HepG2 (cell line): ENCODE results near the gene NRBP1. TPM values are rescaled to one million over a fixed set of nuclear protein-coding genes. Genes with fewer than 3 reads are reported as not detected.

Experiments used
- ASH2L ChIP-seq: fragments of 300-600, 200-600 bp; sonication (generic); IDR thresholded peaks from 2 replicates; pipeline ENCODE4 v1.7.0; 2017; ENCODE audit warnings: low read depth, mild to moderate bottlenecking, moderate library complexity, mixed read lengths, low read length; ENCODE audit not compliant: insufficient read length
- EEA1 ChIP-seq: sonication (generic); formaldehyde crosslinking; IDR thresholded peaks from 2 replicates; pipeline ENCODE4 v1.5.1; 2020; ENCODE audit warnings: mild to moderate bottlenecking, missing genetic modification reagents, borderline replicate concordance
- GABPA ChIP-seq, 2 experiments: IDR thresholded peaks; 2 replicates each; pipeline ENCODE4 v1.6.1; 2011 to 2016; ENCODE audit warnings: low read depth in 2 of 2, low read length in 1 of 2, missing biosample characterization in 1 of 2, missing genetic modification characterization in 1 of 2
- JUND ChIP-seq: sonication (generic); formaldehyde crosslinking; IDR thresholded peaks from 2 replicates; pipeline ENCODE4 v1.8.0; 2022; ENCODE audit warnings: mild to moderate bottlenecking, missing genetic modification reagents
- KAT7 ChIP-seq: IDR thresholded peaks from 2 replicates; pipeline ENCODE4 v1.6.1; 2018; ENCODE audit warnings: borderline replicate concordance, missing compliant biosample characterization
- PLSCR1 ChIP-seq: sonication (generic); formaldehyde crosslinking; IDR thresholded peaks from 2 replicates; pipeline ENCODE4 v1.5.0; 2020; ENCODE audit warnings: missing genetic modification reagents, mild to moderate bottlenecking, borderline replicate concordance
- PRDM4 ChIP-seq: sonication (generic); formaldehyde crosslinking; IDR thresholded peaks from 2 replicates; pipeline ENCODE4 v1.9.0; 2021; ENCODE audit warnings: missing genetic modification reagents, borderline replicate concordance
- RAD21 ChIP-seq: fragments of 450-650 bp; formaldehyde crosslinking; IDR thresholded peaks from 2 replicates; pipeline ENCODE4 v1.5.0; 2020; ENCODE audit warnings: mild to moderate bottlenecking
- RAD51 ChIP-seq: fragments of 450-650 bp; IDR thresholded peaks from 2 replicates; pipeline ENCODE4 v1.6.1; 2016; ENCODE audit warnings: borderline replicate concordance
- RBM39 ChIP-seq: fragments of 200-400 bp; formaldehyde crosslinking; IDR thresholded peaks from one replicate; pipeline ENCODE4 v1.6.1; 2018; ENCODE audit warnings: antibody characterized with exemption, mild to moderate bottlenecking, low read depth, low read length; ENCODE audit not compliant: poor library complexity, severe bottlenecking
- RFX3 ChIP-seq: IDR thresholded peaks from 2 replicates; pipeline ENCODE4 v1.6.1; 2016; ENCODE audit warnings: missing biosample characterization, missing genetic modification reagents
- SETDB1 ChIP-seq: sonication (generic); formaldehyde crosslinking; IDR thresholded peaks from 2 replicates; pipeline ENCODE4 v1.5.1; 2020; ENCODE audit warnings: missing genetic modification reagents, mild to moderate bottlenecking, borderline replicate concordance
- XBP1 ChIP-seq: sonication (generic); formaldehyde crosslinking; IDR thresholded peaks from 2 replicates; pipeline ENCODE4 v1.5.0; 2020; ENCODE audit warnings: missing genetic modification reagents
- ZBTB20 ChIP-seq: sonication (generic); formaldehyde crosslinking; IDR thresholded peaks from 2 replicates; pipeline ENCODE4 v1.8.1; 2023; ENCODE audit warnings: missing genetic modification reagents, low read depth, mild to moderate bottlenecking, borderline replicate concordance
- ZBTB49 ChIP-seq: sonication (generic); formaldehyde crosslinking; IDR thresholded peaks from 2 replicates; pipeline ENCODE4 v1.4.0; 2020; ENCODE audit warnings: missing genetic modification reagents, borderline replicate concordance
- ZHX1 ChIP-seq: sonication (generic); formaldehyde crosslinking; IDR thresholded peaks from 2 replicates; pipeline ENCODE4 v1.8.1; 2022; ENCODE audit warnings: low read depth, mild to moderate bottlenecking, missing genetic modification reagents
- ZNF264 ChIP-seq: sonication (generic); formaldehyde crosslinking; IDR thresholded peaks from 2 replicates; pipeline ENCODE4 v1.4.0; 2020; ENCODE audit warnings: missing genetic modification reagents
- ZNF510 ChIP-seq: sonication (generic); formaldehyde crosslinking; IDR thresholded peaks from 2 replicates; pipeline ENCODE4 v1.4.0; 2020; ENCODE audit warnings: low read depth, mild to moderate bottlenecking, missing genetic modification reagents
- ZNF576 ChIP-seq: sonication (generic); formaldehyde crosslinking; IDR thresholded peaks from 2 replicates; pipeline ENCODE4 v1.4.0; 2020; ENCODE audit warnings: mild to moderate bottlenecking, missing genetic modification reagents
- ZNF629 ChIP-seq: sonication (generic); formaldehyde crosslinking; conservative IDR thresholded peaks from 2 replicates; pipeline ENCODE4 v1.5.0; 2020; ENCODE audit warnings: missing genetic modification reagents
- ZNF879 ChIP-seq: sonication (generic); formaldehyde crosslinking; IDR thresholded peaks from 2 replicates; pipeline ENCODE4 v1.8.1; 2023; ENCODE audit warnings: missing genetic modification reagents
- polyA plus RNA-seq, 8 experiments: library from polyadenylated mRNA; depleted of rRNA in 3 of 8; stranded (reverse) in 7 of 8; unstranded in 1 of 8; fragments of >200 nt; fragmentation: Illumina TruSeq in 4 of 8; extraction: Trizol in 4 of 8; gene quantifications; 2 replicates each; pipeline versions ENCODE4 v1.2.1 to v1.2.3, GENCODE V29; 2011 to 2016; ENCODE audit warnings: low read depth in 4 of 8, missing spikeins in 1 of 8, mixed read lengths in 1 of 8; ENCODE audit not compliant: insufficient read depth in 1 of 8
- total RNA-seq, 5 experiments: library from RNA; depleted of rRNA; stranded (reverse); fragments of >200 nt; fragmentation: Illumina TruSeq; extraction: Trizol; gene quantifications; 2 replicates each; pipeline ENCODE4 v1.2.3, GENCODE V29; 2016; ENCODE audit warnings: low read depth in 1 of 5

The NRBP1 gene
- total and polyA plus RNA-seq, 2 of the 13 experiments (the other 11 are each of a cell fraction or from before 2014, with no cell fraction given) = 165 to 240 TPM

- TF ChIP-seq ZNF264 (peak; percentile 54; the same call in 1 of the 2 replicates), ASH2L (no peak), ZHX1 (0 out of 2 replicates have a peak, but pooled peaks have one; percentile 25), RAD51 (no peak), KAT7 (CRISPR knock-in tag) (no peak), GABPA (IDR thresholded peaks at IDR 0.05; ENCODE audit: low read depth, low read length) (peak; percentile 21; the same call in 1 of the 2 replicates), GABPA (CRISPR knock-in tag; IDR thresholded peaks at IDR 0.05; ENCODE audit: low read depth) (no peak), ZBTB49 (CRISPR knock-in tag) (no peak), PLSCR1 (CRISPR knock-in tag) (no peak), RFX3 (CRISPR knock-in tag) (no peak), RBM39 (no peak), ZNF629 (CRISPR knock-in tag) (0 out of 2 replicates have a peak, but pooled peaks have one; percentile 50), ZNF879 (CRISPR knock-in tag) (peak; percentile 63; the same call in 1 of the 2 replicates), EEA1 (CRISPR knock-in tag) (no peak), PRDM4 (no peak), JUND (CRISPR knock-in tag) (no peak), XBP1 (CRISPR knock-in tag) (no peak), ZNF510 (no peak), ZBTB20 (CRISPR knock-in tag) (no peak), RAD21 (peak; percentile 50), ZNF576 (no peak), SETDB1 (CRISPR knock-in tag) (no peak)
Observed at GRCh38 chr2:27428978-27429541, 629 bp downstream of the NRBP1 start (continued).
